AML-193 (cell line): Measurements from ENCODE around the gene AKNA.

Source experiments
- DNase-seq, 2 experiments: peaks; one replicate each; lab custom pipeline; 2025; lab: John Stamatoyannopoulos, UW

AKNA gene

DNA sequence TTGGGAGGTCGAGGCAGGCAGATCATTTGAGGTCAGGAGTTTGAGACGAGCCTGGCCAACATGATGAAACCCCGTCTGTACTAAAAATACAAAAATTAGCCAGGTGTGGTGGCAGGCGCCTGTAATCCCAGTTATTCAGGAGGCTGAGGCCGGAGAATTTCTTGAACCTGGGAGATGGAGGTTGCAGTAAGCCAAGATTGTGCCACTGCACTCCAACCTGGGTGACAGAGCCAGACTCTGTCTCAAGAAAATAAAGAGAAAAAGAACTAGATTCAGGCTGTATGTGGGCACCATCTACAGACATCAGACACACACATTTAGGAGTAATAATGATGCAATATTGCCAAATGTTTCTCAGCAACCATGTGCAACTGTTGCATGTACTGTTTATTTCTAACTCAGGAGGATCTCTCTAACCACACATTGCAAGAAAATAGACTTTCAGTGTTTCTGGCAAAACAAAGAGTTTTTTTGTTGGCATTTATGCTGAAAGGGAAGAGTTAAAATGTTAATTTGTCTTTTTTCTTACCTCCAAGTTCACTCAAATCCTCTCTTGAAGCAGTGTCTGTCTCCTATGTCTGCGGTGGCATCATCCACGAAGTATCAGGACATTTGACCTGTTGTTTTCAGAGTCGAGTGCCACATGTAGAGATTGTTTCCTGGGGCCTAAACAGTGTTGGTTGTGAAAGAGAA, 70.0 kb downstream of the AKNA start:
- peak; percentile 15 to 40 for DNase-seq

DNA sequence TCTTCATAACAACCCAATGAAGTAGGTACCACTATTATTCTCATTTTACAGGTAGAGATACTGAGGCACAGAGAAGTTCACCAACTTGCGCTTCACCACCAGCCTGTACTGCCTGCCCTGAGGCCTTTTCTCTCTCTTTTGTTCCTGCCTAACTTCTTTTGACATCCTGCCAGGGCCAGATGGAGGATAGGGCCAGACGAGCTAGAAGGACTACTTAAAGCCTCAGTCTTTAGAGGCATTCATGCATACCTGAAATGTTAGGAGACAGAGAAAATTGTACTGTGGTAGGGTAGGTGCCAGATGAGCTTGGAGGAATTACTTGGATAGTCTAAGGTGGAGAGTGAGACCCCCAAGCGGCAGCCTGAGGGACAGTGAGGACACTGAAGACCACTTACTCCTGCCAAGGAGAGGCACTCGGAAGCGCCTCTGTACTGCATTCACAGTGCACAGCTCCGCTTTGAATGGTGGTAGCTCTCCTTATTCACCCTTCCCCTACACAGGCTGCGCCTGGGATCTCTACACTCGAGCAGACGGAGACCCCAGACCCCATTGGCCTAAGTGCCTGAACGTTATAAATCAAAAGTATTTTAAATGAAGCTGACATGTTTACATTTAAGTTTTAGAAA, 71.1 kb downstream of the AKNA start:
- no peak for DNase-seq

DNA sequence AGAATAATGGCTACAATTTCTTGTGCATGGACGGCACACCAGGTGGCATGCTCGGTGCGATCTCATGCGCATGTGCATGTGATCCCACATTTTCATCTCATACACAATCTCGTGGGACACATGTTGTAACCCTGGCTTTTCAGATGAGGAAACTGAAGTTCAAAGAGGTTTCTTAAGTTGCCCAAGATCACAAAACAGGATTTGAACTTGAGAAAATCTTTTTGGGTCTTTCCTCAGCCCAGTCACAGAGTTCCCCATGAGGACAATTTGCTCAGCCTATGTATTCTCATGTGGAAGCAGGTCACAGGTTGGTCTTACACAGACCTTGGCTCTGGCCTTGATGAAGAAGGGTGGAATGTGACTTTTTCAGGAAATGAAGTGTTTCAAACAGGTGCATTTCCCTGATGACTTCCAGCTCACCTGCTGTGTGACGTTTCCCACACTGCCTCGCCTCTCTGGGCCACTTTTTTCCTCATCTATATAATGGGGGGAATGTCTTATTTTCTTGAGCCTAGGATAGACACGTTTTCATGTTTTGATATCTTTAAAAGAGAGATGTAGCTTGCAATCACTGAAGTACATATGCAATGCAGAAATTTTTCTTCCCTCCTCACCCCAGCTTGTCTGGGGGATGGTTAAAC, 71.9 kb downstream of the AKNA start:
- no peak for DNase-seq

DNA sequence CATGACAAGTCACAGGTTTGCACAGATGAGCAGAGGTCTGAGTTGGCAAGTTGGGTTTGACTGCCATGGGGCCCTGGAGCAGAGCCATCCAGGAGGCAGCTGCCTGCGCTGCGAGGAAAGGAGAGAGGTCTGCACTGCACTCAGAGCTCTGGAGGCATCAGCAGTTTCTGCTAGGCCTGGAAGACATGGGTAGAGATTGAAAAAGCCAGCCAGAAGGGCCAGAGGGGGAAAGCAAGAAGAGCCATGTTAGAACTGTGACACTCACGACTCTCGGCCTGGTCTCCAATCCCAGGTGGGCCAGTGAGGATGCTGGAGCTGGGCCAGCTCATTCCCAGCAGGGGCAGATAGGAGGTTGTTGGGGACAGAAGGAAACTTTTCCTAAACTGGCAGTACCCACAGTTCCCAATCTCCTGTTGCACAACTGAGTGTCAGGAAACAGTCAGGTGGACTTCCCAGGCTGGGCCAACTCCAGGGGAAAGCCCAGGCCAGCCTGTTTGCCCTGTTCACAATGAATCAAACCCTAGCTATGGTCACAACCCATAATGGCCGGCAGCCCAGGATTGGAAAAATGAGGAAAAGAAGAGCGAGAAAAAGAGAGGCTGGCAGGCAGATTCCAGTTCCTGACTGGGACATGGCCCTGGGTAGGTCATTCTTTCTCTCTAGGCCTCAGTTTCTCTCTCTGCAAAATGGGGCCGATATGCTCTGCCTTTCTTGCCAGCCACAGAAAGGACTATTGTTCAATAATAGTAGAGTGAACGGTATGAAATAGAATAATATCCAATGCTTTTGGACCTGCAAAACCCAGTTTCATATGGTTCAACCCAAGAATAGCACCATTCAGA, 72.7 kb downstream of the AKNA start:
- DNase-seq: no peak

DNA sequence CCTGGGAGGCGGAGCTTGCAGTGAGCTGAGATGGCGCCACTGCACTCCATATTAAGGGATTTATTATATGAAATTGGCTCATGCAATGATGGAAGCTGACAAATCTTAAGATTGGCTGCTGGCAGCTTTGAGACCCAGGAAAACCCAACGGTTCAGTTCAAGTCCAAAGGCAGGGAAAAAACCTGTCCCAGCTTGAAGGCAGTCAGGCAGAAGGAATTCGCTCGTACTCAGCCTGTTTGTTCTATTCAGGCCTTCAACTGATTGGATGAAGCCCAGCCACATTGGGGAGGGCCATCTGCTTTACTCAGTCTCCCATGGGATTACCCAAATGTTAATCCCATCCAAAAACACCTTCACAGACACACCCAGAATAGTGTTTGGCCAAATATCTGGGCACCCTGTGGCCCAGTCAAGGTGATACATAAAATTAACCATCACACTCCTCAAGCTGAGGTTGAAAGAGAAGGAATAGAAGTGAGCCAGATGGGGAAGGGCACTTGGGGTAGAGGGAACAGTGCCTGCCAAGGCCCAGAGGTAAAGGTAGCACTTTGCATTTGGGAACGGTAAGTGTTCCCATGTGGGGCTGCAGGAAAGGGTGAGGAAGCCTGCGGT, 73.4 kb downstream of the AKNA start:
- DNase-seq: no peak

DNA sequence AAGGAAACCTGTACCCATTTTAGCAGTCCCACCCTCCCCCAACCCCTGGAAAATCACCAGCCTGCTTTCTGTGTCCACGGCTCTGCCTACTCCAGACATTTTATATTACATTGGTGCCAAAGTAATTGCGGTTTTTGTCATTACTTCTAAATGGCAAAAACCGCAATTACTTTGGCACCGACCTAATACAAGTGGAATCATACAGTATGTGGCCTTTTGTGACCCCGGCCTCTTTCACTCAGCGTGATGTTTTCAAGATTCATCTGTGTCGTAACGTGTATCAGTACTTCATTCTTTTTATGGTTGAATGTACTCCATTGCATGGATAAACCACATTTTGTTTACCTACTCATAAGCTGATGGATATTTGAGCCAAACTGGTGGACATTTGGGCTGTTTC, 74.6 kb downstream of the AKNA start:
- no peak for DNase-seq

DNA sequence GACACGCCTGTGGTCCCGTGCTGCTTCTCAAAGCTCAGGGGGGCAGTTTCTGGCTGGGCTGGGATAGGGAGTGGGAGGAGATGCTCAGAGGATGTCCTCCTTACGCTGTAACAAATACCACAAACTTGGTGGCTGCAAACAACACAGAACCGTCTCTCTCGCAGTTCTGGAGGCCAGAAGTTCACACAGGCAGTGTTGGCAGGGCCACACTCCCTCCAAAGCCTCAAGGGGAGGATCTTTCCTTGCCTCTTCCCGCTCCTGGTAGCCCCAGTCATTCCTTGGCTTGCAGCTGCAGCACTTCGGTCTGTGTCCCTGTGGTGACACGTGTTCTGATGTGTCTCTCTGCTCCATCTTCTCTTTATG, 75.3 kb downstream of the AKNA start:
- DNase-seq: no peak

DNA sequence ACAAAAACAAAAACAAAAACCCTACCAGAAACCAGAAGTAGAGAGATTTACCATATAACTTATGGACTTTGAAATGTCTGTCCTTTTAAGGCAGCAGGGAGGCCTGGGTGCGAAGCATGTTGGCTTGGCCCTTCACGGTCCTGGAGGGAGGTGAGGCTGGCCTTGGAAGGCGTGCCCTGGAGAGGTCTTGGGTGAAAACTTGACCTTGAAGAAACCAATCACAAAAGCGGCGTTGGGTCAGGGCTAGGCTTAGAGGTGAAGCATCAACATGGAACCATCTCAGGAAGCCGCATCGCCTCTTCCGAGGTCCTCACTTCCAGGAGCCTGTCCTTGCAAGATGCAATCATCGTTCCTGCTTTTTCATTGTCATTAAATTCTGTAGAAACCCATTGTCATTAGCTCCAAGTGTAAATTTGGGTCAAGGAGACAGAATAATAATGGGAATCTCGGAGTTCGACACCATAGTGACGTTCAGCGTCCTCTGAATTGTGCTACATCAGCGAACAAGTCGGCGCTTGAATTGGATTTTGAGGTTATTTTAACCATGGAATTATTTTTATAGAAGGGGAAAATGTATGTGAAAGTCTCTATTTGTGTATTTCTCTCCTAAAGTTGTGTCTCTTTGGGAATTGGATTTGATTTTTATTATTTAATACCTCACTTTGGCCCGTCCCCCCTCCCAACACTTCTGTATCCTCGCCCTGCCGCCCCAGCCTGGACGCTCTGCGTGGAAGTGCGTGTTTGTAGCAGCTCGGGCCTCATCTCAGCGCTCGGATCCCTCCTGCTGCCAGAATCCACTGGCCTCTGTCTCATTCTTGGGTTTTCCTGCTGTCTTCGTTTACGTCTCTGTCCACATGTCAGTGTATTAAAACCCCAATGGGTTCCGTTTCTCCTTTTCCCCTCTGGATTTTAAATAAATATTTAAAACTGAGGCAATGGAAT, 75.9 kb downstream of the AKNA start:
- no peak for DNase-seq

DNA sequence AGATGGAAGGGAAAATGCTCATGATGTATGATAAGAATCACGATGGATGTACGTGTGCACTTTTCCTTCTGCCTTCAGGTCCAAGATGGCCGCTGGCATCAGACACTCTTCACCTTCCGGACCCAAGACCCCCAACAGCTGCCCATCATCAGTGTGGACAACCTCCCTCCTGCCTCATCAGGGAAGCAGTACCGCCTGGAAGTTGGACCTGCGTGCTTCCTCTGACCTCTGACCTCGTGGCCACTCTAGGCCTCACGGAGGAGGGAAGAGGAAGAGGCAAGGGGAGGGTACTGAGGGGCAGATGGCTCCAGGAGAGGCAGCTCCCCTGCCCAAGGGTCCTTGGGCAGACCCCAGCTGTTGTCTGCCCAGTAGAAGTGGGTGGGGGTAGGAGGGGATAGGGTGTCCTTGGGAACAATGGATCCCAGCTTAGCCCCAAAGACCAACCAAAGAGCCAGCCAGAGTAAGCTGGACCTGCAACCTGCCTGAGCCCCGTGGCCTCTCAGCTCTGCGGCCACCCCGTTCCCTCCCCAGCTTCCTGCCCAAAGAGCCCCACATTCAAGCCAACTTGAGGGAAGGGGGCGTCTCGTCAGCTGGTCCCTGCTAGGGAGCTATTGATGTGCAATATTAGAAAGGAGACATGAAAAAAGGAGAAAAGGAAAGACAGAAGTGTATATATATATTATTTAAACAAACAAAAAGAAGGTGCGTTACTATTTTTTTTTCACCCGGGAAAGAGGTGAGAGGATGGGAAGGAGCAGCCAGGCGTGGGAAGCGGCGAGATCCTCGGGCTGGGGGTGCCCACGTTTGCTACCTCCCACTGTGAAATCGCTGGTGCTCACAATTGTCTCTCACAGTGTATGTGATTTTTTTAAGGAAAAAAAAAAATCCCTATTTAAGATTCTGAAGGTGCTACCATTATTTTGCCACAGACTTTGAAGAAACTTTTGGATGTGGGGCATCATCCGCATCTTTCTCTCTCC, 77.0 kb downstream of the AKNA start:
- DNase-seq: no peak

DNA sequence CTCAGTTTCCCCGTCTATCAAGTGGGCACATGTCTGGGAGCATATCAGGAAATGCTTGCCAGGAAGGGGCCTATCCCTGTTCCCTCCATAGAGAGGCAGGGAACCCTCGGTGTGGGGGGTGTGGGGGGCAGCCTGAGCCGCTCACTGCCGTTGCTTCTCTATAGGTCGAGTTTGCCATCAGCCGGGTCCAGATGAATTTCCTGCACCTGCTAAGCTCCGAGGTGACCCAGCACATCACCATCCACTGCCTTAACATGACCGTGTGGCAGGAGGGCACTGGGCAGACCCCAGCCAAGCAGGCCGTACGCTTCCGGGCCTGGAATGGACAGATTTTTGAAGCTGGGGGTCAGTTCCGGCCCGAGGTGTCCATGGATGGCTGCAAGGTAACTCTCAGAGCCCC, 78.7 kb downstream of the AKNA start:
- DNase-seq: no peak

DNA sequence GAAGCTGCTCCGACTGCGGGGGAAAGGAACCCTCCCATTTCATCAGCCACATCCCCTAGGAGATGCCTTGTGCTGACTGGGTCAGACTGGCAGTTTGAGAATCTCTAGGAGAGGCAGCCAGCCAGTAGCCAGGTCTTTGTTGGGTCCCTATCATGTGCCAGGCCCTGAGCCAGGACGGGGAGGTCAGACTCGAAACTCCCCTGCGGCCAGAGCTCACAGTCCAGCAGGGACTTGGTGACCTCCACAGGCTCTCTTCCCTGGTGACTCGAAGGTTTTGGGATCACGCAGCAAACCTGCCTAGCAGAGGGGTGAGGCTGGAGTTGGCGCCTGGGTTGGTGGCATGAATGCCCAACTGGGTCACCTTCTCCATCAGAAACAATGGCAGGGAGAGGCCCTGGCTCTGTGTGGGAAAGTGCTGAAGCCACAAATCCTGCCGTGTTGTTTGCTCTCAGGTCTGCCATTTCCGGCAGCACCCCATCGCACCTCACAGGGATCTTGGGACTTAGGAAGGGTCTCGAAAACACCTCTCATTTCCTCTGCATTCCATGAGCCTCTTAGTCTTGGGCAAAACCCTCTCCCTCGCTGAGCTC, 79.3 kb downstream of the AKNA start:
- DNase-seq: no peak

DNA sequence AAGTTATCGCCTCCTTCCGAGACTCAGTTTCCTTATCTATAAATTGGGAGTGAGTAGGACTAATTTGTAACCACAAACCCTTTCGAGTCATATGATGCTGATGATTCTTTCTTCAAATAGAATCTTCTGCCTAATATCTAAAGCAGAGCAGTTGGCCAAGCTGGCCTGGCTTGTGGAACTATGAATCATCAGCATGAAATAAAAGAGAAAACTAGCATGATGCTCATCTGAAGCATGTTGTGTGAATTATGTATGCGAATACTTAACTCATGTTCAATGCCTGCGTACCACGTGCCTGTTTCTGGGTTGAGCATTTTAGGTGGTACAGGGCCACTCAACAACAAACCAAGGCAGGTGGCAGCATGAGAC, 79.9 kb downstream of the AKNA start:
- no peak for DNase-seq

DNA sequence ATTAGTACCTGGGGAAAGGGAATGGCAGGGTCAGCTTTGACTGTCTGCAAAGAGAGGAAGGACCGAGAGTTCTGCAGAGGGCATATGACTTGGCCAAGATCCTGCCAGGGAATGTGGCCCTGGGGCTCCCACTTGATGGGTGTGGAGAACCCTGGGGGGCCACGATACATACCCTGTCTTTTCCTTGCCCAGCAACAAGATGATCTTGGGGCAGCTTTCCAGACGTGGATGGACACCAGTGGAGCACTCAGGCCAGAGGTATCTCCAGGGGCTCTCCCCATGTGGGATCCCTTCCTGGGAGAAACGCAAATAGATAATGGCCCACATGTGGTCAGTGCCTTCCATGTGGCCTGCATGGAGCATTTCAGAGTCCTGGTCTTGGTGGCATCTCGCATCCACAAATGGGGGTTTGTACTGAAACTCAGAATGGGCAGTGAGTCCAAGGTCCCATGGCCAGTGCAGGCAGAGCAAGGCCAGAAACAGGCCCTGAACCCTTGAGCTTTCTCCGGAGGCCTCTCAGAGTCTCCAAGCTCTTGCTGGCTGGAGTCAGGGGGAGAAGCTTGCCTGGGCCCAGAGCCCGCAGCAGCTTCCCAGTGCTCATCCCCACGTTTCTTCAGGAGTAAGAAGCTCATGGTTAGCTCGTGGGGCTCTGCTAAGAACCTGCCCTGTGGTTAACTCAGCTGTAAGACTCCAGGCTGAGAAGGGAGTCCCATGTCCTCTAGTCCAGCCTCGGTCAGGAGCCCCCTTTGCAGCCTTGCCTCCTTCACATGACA, 83.2 kb downstream of the AKNA start:
- no peak for DNase-seq

DNA sequence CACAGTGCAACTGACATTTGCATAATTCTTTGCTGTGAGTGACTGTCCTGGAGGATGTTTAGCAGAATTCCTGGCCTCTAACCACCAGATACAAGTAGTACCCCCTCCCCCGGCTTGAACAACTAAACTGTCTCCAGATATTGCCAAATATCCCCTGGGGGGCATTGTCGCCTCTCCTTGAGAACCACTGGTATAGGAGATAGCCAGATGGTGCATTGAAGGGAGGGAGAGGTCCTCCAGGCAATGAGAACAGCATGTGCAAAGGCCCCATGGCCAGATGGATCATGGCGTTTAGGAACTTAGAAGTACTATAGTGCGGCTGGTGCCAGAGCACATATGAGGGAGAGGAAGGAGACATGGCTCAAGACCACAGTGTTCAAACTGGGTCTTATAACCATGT, 83.8 kb downstream of the AKNA start:
- no peak for DNase-seq

DNA sequence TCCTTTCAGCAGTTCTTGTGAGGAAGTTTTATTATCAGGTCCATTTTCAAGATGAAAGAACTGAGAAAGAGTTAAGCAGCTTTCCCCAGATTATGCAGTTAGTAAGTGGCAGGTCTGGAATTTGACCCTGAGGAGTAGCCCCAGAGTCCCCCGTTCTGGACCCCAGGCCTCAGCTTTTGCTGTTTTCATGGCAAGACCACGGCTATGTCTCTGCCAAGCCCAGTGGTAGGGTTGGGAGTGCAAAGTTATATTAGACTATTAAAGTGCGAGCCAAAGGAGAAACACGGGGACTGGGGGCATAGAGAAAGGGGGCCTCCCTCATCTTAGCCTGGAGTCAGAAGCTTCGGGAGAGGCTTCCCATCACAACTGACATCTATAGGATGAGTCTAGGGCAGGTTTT, 84.2 kb downstream of the AKNA start:
- DNase-seq: no peak

DNA sequence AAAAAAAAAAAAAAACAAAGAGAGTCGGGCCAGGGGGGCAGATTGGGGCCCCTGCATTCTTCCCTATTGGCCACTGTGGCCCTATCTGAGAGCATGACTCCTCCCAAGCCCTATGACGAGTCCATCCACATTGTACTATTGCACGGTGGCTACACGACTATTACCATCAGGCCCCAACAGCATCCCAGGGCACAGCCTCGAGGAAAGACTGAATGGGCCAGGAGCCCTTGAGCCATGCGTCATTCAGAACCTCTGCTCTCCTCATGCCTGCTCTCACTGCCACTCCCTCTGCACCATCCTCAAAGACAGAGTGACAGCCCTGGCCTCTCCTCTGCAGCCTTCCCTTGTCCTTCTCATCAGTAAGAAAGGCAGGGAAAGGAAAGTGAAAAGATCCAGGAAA, 85.1 kb downstream of the AKNA start:
- no peak for DNase-seq

DNA sequence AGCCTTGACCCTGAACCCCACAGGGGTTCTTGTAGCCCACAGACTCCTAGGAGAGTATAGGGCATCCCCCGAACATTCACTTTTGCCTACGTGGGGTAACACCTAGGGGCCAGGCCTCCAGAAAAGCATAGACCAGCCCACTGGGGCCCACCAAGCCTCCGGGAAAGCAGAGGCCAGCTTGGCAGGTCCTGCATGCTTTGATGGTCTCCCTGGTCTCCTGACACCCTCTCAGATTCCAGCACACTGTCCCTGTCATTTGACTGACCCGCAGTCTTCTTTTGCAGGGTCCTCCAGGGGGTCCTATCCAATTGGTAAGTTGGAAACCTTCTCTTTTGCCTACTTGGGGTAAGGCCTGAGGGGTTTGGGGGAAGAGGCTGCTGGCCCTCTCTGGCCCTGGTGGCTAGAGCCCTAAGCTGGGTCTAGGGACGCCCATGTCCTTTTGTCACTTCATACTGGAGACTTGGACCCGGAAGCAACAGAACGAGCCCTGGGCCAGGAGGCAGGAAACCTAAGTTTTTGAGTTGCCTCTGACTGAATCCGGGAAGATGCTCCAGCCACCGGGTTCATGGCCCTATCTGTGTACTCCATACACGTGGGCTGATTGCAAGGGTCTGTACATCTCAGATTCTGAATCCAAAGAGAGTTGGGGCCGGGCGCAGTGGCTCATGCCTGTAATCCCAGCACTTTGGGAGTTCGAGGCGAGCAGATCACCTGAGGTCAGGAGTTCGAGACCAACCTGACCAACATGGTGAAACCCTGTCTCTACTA, 85.8 kb downstream of the AKNA start:
- DNase-seq: no peak
